ENCODE data around the gene TNF. TPM values are rescaled to one million over a fixed set of nuclear protein-coding genes. Genes with fewer than 3 reads are reported as not detected.

The TNF gene
- total RNA-seq, 1 experiment from 2014 or later, result 0.31 TPM

DNA sequence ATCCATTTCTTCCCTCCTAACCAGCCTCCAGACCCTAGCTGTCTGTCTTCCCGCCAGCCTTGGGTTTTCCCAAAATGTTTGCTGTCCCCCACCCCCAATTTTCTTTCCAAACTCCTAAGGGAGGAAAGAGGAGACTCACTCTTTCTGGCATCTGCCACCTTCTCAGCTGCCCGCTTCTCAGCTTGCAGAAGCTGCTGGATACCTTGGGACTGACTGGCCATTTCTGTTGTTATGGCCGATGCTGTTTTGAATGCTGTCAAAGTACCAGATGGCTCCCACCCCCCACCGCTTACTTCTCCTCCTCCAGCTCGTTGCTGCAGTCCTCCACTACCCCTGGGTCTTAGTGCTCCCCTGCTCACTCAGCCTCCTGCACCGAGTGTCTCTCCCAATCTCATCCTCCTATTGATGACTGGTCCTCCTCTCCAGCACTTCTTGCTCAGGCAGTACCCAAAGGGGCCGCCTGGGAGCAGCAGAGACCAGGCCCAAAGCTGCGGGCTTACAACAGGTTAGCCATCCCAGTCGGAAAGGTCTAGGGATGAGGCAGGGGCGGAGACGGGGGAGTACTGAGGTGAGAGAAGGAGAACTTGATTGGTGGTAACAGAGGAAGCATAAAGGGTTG is 28.9 kb upstream of the TNF start, which contains the start of gene ATP6V1G2 (continued):
- TF ChIP-seq, protein P1, sequence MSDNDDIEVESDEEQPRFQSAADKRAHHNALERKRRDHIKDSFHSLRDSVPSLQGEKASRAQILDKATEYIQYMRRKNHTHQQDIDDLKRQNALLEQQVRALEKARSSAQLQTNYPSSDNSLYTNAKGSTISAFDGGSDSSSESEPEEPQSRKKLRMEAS (CRISPR knock-in tag; IDR thresholded peaks at IDR 0.05), result peak; percentile 66; the same call in 1 of the 2 replicates
- TF ChIP-seq, protein P2, sequence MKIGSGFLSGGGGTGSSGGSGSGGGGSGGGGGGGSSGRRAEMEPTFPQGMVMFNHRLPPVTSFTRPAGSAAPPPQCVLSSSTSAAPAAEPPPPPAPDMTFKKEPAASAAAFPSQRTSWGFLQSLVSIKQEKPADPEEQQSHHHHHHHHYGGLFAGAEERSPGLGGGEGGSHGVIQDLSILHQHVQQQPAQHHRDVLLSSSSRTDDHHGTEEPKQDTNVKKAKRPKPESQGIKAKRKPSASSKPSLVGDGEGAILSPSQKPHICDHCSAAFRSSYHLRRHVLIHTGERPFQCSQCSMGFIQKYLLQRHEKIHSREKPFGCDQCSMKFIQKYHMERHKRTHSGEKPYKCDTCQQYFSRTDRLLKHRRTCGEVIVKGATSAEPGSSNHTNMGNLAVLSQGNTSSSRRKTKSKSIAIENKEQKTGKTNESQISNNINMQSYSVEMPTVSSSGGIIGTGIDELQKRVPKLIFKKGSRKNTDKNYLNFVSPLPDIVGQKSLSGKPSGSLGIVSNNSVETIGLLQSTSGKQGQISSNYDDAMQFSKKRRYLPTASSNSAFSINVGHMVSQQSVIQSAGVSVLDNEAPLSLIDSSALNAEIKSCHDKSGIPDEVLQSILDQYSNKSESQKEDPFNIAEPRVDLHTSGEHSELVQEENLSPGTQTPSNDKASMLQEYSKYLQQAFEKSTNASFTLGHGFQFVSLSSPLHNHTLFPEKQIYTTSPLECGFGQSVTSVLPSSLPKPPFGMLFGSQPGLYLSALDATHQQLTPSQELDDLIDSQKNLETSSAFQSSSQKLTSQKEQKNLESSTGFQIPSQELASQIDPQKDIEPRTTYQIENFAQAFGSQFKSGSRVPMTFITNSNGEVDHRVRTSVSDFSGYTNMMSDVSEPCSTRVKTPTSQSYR (CRISPR knock-in tag; IDR thresholded peaks at IDR 0.05), result 0 out of 2 replicates have a peak, but pooled peaks have one; percentile 48

DNA sequence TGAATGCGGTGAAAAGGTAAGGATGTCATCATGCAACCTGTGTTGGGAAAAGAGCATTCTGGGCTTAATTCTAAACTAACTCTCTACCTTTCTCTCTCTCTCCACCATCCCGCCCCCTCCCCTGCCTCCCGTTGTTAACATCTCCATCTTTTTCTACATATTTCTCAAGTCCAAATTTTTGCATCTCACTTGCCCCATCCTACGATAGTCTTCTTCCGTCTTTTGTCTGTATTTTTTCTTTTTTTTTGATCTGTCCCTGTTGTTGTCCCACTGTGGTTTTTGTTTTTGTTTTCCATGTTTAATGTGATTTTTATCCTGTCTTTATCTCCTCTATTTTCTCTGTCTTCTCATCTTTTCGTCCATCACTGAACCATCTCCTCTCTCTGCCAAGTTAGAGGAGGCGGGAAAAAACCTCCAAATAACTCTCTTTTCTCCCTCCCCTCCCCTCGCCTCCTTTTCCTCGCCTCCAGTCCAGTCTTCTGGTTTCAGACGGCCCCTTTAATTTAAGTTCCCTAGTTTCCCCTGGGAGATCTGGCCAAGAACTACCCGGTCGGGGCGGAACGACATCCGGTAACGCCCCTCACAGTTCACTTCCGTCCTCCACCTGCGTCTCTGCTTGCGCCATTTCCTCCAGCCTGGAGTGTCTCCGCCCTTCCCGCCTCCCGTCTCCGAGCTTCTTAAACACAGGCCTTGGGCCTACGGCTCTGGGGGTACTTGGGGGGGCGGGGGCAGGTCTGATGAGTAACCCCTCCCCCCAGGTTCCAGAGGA is 28.2 kb upstream of the TNF start, which contains the start of gene NFKBIL1:
Gene NFKBIL1, plus strand, starts transcription at position 651 of the 769 bp plus-strand sequence. Its CDS starts 87 bp downstream, at position 738.
- peaks cover 22% of the 10 kb centered on the region for H3K4me1 Mint-ChIP-seq
- no peaks in the 10 kb centered on the region for H3K9me3 Mint-ChIP-seq
- peak within 1 kb of the TSS; percentile 82 for H3K4me3 Mint-ChIP-seq
- ATAC-seq, result peak; percentile 67
- peak; percentile 94 for DNase-seq (ENCODE audit: low spot score)
- H3K36me3 Mint-ChIP-seq, result peaks cover 17% of the 10 kb centered on the region
- no peak for TF ChIP-seq ZNF416 (CRISPR knock-in tag; IDR thresholded peaks at IDR 0.05)
- no peak for TF ChIP-seq GRHL2 (CRISPR knock-in tag; IDR thresholded peaks at IDR 0.05; ENCODE audit: insufficient replicate concordance, severe bottlenecking)
- TF ChIP-seq SP1 (CRISPR knock-in tag; conservative IDR thresholded peaks at IDR 0.05), result peak; percentile 87
- TF ChIP-seq FOXJ3 (CRISPR knock-in tag; IDR thresholded peaks at IDR 0.05; ENCODE audit: borderline replicate concordance), result no peak
- 0 out of 2 replicates have a peak, but pooled peaks have one; percentile 52 for TF ChIP-seq CREM (CRISPR knock-in tag; IDR thresholded peaks at IDR 0.05)
- TF ChIP-seq FOXK1 (CRISPR knock-in tag; IDR thresholded peaks at IDR 0.05), result 0 out of 2 replicates have a peak, but pooled peaks have one; percentile 50
- TF ChIP-seq, protein P3, sequence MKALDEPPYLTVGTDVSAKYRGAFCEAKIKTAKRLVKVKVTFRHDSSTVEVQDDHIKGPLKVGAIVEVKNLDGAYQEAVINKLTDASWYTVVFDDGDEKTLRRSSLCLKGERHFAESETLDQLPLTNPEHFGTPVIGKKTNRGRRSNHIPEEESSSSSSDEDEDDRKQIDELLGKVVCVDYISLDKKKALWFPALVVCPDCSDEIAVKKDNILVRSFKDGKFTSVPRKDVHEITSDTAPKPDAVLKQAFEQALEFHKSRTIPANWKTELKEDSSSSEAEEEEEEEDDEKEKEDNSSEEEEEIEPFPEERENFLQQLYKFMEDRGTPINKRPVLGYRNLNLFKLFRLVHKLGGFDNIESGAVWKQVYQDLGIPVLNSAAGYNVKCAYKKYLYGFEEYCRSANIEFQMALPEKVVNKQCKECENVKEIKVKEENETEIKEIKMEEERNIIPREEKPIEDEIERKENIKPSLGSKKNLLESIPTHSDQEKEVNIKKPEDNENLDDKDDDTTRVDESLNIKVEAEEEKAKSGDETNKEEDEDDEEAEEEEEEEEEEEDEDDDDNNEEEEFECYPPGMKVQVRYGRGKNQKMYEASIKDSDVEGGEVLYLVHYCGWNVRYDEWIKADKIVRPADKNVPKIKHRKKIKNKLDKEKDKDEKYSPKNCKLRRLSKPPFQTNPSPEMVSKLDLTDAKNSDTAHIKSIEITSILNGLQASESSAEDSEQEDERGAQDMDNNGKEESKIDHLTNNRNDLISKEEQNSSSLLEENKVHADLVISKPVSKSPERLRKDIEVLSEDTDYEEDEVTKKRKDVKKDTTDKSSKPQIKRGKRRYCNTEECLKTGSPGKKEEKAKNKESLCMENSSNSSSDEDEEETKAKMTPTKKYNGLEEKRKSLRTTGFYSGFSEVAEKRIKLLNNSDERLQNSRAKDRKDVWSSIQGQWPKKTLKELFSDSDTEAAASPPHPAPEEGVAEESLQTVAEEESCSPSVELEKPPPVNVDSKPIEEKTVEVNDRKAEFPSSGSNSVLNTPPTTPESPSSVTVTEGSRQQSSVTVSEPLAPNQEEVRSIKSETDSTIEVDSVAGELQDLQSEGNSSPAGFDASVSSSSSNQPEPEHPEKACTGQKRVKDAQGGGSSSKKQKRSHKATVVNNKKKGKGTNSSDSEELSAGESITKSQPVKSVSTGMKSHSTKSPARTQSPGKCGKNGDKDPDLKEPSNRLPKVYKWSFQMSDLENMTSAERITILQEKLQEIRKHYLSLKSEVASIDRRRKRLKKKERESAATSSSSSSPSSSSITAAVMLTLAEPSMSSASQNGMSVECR (CRISPR knock-in tag; IDR thresholded peaks at IDR 0.05; ENCODE audit: borderline replicate concordance), result 0 out of 2 replicates have a peak, but pooled peaks have one; percentile 9
- TF ChIP-seq, protein P4, sequence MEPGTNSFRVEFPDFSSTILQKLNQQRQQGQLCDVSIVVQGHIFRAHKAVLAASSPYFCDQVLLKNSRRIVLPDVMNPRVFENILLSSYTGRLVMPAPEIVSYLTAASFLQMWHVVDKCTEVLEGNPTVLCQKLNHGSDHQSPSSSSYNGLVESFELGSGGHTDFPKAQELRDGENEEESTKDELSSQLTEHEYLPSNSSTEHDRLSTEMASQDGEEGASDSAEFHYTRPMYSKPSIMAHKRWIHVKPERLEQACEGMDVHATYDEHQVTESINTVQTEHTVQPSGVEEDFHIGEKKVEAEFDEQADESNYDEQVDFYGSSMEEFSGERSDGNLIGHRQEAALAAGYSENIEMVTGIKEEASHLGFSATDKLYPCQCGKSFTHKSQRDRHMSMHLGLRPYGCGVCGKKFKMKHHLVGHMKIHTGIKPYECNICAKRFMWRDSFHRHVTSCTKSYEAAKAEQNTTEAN (CRISPR knock-in tag; IDR thresholded peaks at IDR 0.05), result no peak
- no peak for TF ChIP-seq ATF1 (CRISPR knock-in tag; IDR thresholded peaks at IDR 0.05)
- TF ChIP-seq ZNF232 (CRISPR knock-in tag; IDR thresholded peaks at IDR 0.05), result no peak
- peak; percentile 86 for TF ChIP-seq GABPB1 (CRISPR knock-in tag; IDR thresholded peaks at IDR 0.05)
- CTCF ChIA-PET, result interaction anchor here (0.6 to 7.2 kb wide), 28 partner anchors 9 to 405 kb away, joined by 3 to 319 read pairs (median 4); partner anchors contain the start of genes AIF1, C6orf47, GPANK1 and LST1
- H3K27me3 Mint-ChIP-seq (ENCODE audit: low read depth), result no peaks in the 10 kb centered on the region
- H3K27ac Mint-ChIP-seq, result peak within 1 kb of the TSS; percentile 98
- POLR2A ChIA-PET, result interaction anchor here (0.5 to 2.0 kb wide), 15 partner anchors 18 to 1425 kb away, joined by 3 to 13 read pairs (median 5); partner anchors contain the start of genes GPANK1, MCCD1, MICB and NEU1
